CD14-positive monocyte (primary cell): ENCODE measurements around the gene HOXD11. TPM values are rescaled to one million over a fixed set of nuclear protein-coding genes. Genes with fewer than 3 reads are reported as not detected.

Experiments used
- DNase-seq, 3 donors: peaks; one replicate each; pipeline ENCODE4 v3.0.0-alpha.2; 2011 to 2022
- H2AFZ ChIP-seq: 2 replicates; pipeline ENCODE4 v1.6.0; 2012; ENCODE audit warnings: mild to moderate bottlenecking, low read depth, low read length, inconsistent platforms; ENCODE audit not compliant: insufficient read depth, poor library complexity, severe bottlenecking
- H3K27ac ChIP-seq, 2 donors: 1 replicate in 1 of 2; 2 replicates in 1 of 2; pipeline ENCODE4 v1.5.1; 2012 to 2013; ENCODE audit warnings: low read length in 2 of 2, control low read depth in 1 of 2, inconsistent platforms in 1 of 2, low read depth in 1 of 2, mild to moderate bottlenecking in 1 of 2
- H3K27me3 ChIP-seq, 2 donors: one replicate each; pipeline versions ENCODE4 v1.6.0 to v1.6.1; 2011 to 2013; ENCODE audit warnings: low read length in 2 of 2; ENCODE audit not compliant: control insufficient read depth in 2 of 2, insufficient read depth in 2 of 2
- H3K36me3 ChIP-seq, 2 donors: replicated peaks in 1 of 2; 1 replicate in 1 of 2; 2 replicates in 1 of 2; pipeline versions ENCODE4 v1.5.1 to v1.6.1; 2012 to 2013; ENCODE audit warnings: low read length in 2 of 2, control low read depth in 1 of 2, inconsistent platforms in 1 of 2, mild to moderate bottlenecking in 1 of 2; ENCODE audit not compliant: insufficient read depth in 2 of 2, control insufficient read depth in 1 of 2
- H3K4me1 ChIP-seq, 2 donors: 1 replicate in 1 of 2; 2 replicates in 1 of 2; pipeline versions ENCODE4 v1.5.1 to v1.6.1; 2012 to 2013; ENCODE audit warnings: low read length in 2 of 2, control low read depth in 1 of 2, inconsistent platforms in 1 of 2, mild to moderate bottlenecking in 1 of 2, moderate library complexity in 1 of 2; ENCODE audit not compliant: insufficient read depth in 2 of 2, control insufficient read depth in 1 of 2
- H3K4me2 ChIP-seq: replicated peaks from 2 replicates; pipeline ENCODE3; 2012; ENCODE audit warnings: low read length, moderate library complexity, mild to moderate bottlenecking; ENCODE audit not compliant: poor library complexity, severe bottlenecking; ENCODE audit errors: extremely low read depth
- H3K4me3 ChIP-seq, 3 experiments: fragments of 200-600 bp in 1 of 3; sonication (generic) in 1 of 3; replicated peaks in 1 of 3; 1 replicate in 2 of 3; 2 replicates in 1 of 3; pipeline ENCODE4 v1.5.1; 2011 to 2013; ENCODE audit warnings: low read length in 3 of 3, mild to moderate bottlenecking in 3 of 3, control low read depth in 2 of 3, low read depth in 2 of 3, inconsistent platforms in 1 of 3, moderate library complexity in 1 of 3
- H3K79me2 ChIP-seq: 2 replicates; pipeline ENCODE4 v1.6.0; 2012; ENCODE audit warnings: mild to moderate bottlenecking, control low read depth, inconsistent platforms, low read length, moderate library complexity; ENCODE audit not compliant: insufficient read depth
- H3K9ac ChIP-seq: 2 replicates; pipeline ENCODE4 v1.6.0; 2017; ENCODE audit warnings: low read length, mild to moderate bottlenecking; ENCODE audit not compliant: insufficient read depth, poor library complexity, severe bottlenecking
- H3K9me3 ChIP-seq, 2 donors: replicated peaks in 1 of 2; 1 replicate in 1 of 2; 2 replicates in 1 of 2; pipeline versions ENCODE4 v1.5.1 to v1.6.1; 2012 to 2013; ENCODE audit warnings: low read length in 2 of 2, control low read depth in 1 of 2; ENCODE audit not compliant: control insufficient read depth in 1 of 2, insufficient read depth in 1 of 2
- H4K20me1 ChIP-seq: 2 replicates; pipeline ENCODE4 v1.6.0; 2012; ENCODE audit warnings: mild to moderate bottlenecking, low read length, control low read depth, moderate library complexity; ENCODE audit not compliant: insufficient read depth
- H3K27ac Mint-ChIP-seq, 7 donors: one replicate each; pipeline ENCODE4 v1.8.0; 2020; ENCODE audit warnings: mild to moderate bottlenecking in 7 of 7, mixed read lengths in 7 of 7, moderate library complexity in 6 of 7, inconsistent platforms in 2 of 7
- H3K27me3 Mint-ChIP-seq, 3 donors: one replicate each; pipeline ENCODE4 v1.8.0; 2021 to 2022; ENCODE audit warnings: low read depth in 3 of 3, mild to moderate bottlenecking in 3 of 3, mixed read lengths in 3 of 3, moderate library complexity in 3 of 3, inconsistent platforms in 1 of 3
- H3K36me3 Mint-ChIP-seq, 2 donors: one replicate each; pipeline ENCODE4 v1.8.0; 2020; ENCODE audit warnings: mixed read lengths in 2 of 2, inconsistent platforms in 1 of 2, mild to moderate bottlenecking in 1 of 2
- H3K4me1 Mint-ChIP-seq: one replicate; pipeline ENCODE4 v1.8.0; 2020; ENCODE audit warnings: mild to moderate bottlenecking, mixed read lengths
- H3K4me3 Mint-ChIP-seq, 2 donors: one replicate each; pipeline ENCODE4 v1.8.0; 2020; ENCODE audit warnings: mild to moderate bottlenecking in 2 of 2, mixed read lengths in 2 of 2, moderate library complexity in 1 of 2
- H3K9me3 Mint-ChIP-seq, 7 donors: one replicate each; pipeline ENCODE4 v1.8.0; 2020 to 2022; ENCODE audit warnings: mixed read lengths in 7 of 7, mild to moderate bottlenecking in 6 of 7, moderate library complexity in 6 of 7, inconsistent platforms in 2 of 7
- CTCF ChIP-seq: fragments of 200-600 bp; IDR thresholded peaks from one replicate; pipeline ENCODE4 v1.8.0; 2022; ENCODE audit warnings: antibody characterized with exemption, mild to moderate bottlenecking
- WGBS: methylation state at CpG from one replicate; pipeline ENCODE4 v1.1.5; 2013; ENCODE audit warnings: missing lambda C conversion rate; ENCODE audit not compliant: insufficient coverage; 5-methylcytosine and 5-hydroxymethylcytosine counted together
- intact Hi-C, 2 donors: fragments of 100-400 bp; cut with micrococcal nuclease; formaldehyde crosslinking; loops; one replicate each; pipeline versions ENCODE4 v1.15.0 to v1.15.1; 2023
- polyA plus RNA-seq, 3 donors: library from polyadenylated mRNA; depleted of rRNA in 1 of 3; unstranded in 2 of 3; stranded (reverse) in 1 of 3; fragments of 300-500 nt in 2 of 3; fragments of >200 nt in 1 of 3; fragmentation: Illumina TruSeq in 2 of 3; gene quantifications; 1 replicate in 2 of 3; 2 replicates in 1 of 3; pipeline ENCODE4 v1.2.3, GENCODE V29; 2012 to 2021

Gene HOXD11
- polyA plus RNA-seq, 3 donors = not detected

GRCh38 chr2:176117162-176117822, 10.2 kb downstream of the HOXD11 start:
- no peak overlapping the region for H2AFZ ChIP-seq
- H3K4me2 ChIP-seq = no peak overlapping the region
- Mint-ChIP-seq H3K27me3 (peaks cover 93 to 99% (median 97%) of the 10 kb centered on the region in 3 donors), H3K36me3 (peaks cover 2 to 7% of the 10 kb centered on the region in 2 donors), H3K4me3 (peak overlapping the region in 1 of 2 donors; percentile 85), H3K27ac (no peak overlapping the region), H3K9me3 (peaks cover 4 to 43% (median 31%) of the 10 kb centered on the region in 7 donors), H3K4me1 (peaks cover 9% of the 10 kb centered on the region)
- peaks cover 13 to 76% of the 10 kb centered on the region in 2 donors for H3K9me3 ChIP-seq
- H3K4me3 ChIP-seq = no peak overlapping the region
- 22% methylated on average over 35 of the region's 40 CpGs for WGBS
- H3K27me3 ChIP-seq = peaks cover 93 to 99% of the 10 kb centered on the region in 2 donors
- DNase-seq = no peak
- H3K27ac ChIP-seq = no peak overlapping the region
- intact Hi-C loops = no loop called here
- peaks cover under 1 to 3% of the 10 kb centered on the region in 2 donors for H3K4me1 ChIP-seq
- no peaks in the 10 kb centered on the region for H3K36me3 ChIP-seq
- H3K9ac ChIP-seq = no peak overlapping the region
- no peaks in the 10 kb centered on the region for H3K79me2 ChIP-seq
- TF ChIP-seq CTCF = no peak
- H4K20me1 ChIP-seq = no peaks in the 10 kb centered on the region

- WGBS = 8% methylated on average over 9 of the region's 11 CpGs
- peaks cover 13 to 70% of the 10 kb centered on the region in 2 donors for H3K9me3 ChIP-seq
- H3K9ac ChIP-seq = no peak overlapping the region
- intact Hi-C loops = no loop called here
- H3K27ac Mint-ChIP-seq = no peak overlapping the region
- no peak for DNase-seq
- H3K27me3 ChIP-seq = peaks cover 87 to 98% of the 10 kb centered on the region in 2 donors
- no peaks in the 10 kb centered on the region for H3K79me2 ChIP-seq
- H3K4me2 ChIP-seq = no peak overlapping the region
- peak overlapping the region in 1 of 2 donors; percentile 85 for H3K4me3 Mint-ChIP-seq
- peaks cover 93 to 99% (median 97%) of the 10 kb centered on the region in 3 donors for H3K27me3 Mint-ChIP-seq
- H3K4me1 ChIP-seq = peaks cover 5 to 9% of the 10 kb centered on the region in 2 donors
- peaks cover 12% of the 10 kb centered on the region for H3K4me1 Mint-ChIP-seq
- H4K20me1 ChIP-seq = no peaks in the 10 kb centered on the region
- no peaks in the 10 kb centered on the region for H3K36me3 ChIP-seq
- TF ChIP-seq CTCF = no peak
- H3K36me3 Mint-ChIP-seq = peaks cover 2 to 9% of the 10 kb centered on the region in 2 donors
- no peak overlapping the region for H2AFZ ChIP-seq
- no peak overlapping the region for H3K4me3 ChIP-seq
- H3K9me3 Mint-ChIP-seq = peaks cover 4 to 45% (median 29%) of the 10 kb centered on the region in 7 donors
- H3K27ac ChIP-seq = no peak overlapping the region
Measured at GRCh38 chr2:176117823-176118371, 10.8 kb downstream of the HOXD11 start.
